K562 (cell line): ENCODE data around the gene MIEF1. TPM values are rescaled to one million over a fixed set of nuclear protein-coding genes. Genes with fewer than 3 reads are reported as not detected.

ENCODE experiments used
- BCOR ChIP-seq: fragments of 450-650 bp; IDR thresholded peaks from 2 replicates; pipeline ENCODE4 v1.6.1; 2016
- BHLHE40 ChIP-seq: IDR thresholded peaks from 2 replicates; pipeline ENCODE4 v1.6.1; 2011; ENCODE audit warnings: low read length, improper control_type of control experiment
- CBFB ChIP-seq: sonication (generic); formaldehyde crosslinking; IDR thresholded peaks from 2 replicates; pipeline ENCODE4 v1.4.0; 2020; ENCODE audit warnings: mild to moderate bottlenecking, missing genetic modification reagents
- ETS2 ChIP-seq: IDR thresholded peaks from 2 replicates; pipeline ENCODE4 v1.6.1; 2016; ENCODE audit warnings: borderline replicate concordance, missing genetic modification characterization, mild to moderate bottlenecking, moderate library complexity, missing compliant biosample characterization; ENCODE audit not compliant: poor library complexity, severe bottlenecking
- EZH2 ChIP-seq: IDR thresholded peaks from 2 replicates; pipeline ENCODE4 v1.6.1; 2012; ENCODE audit warnings: low read depth, mild to moderate bottlenecking, inconsistent platforms, low read length, borderline replicate concordance
- GTF2E2 ChIP-seq: fragments of 200-800 bp; sonication (Bioruptor generic); IDR thresholded peaks from 2 replicates; pipeline ENCODE4 v1.6.1; 2016; ENCODE audit warnings: missing genetic modification characterization, missing compliant biosample characterization
- HDAC8 ChIP-seq: fragments of 450-650 bp; IDR thresholded peaks from 2 replicates; pipeline ENCODE4 v1.6.1; 2016; ENCODE audit warnings: mild to moderate bottlenecking, missing genetic modification characterization, moderate library complexity, missing compliant biosample characterization
- MAZ ChIP-seq, 2 experiments: fragments of 450-650 bp in 1 of 2; sonication (generic) in 1 of 2; formaldehyde crosslinking; IDR thresholded peaks in 1 of 2; conservative IDR thresholded peaks in 1 of 2; 2 replicates each; pipeline versions ENCODE4 v1.4.0 to v1.5.0; 2020; ENCODE audit warnings: mild to moderate bottlenecking in 1 of 2, missing genetic modification reagents in 1 of 2
- MECOM ChIP-seq: fragments of 250-450 bp; sonication (Bioruptor Pico); IDR thresholded peaks from 2 replicates; pipeline ENCODE4 v1.8.0; 2022; ENCODE audit warnings: inconsistent platforms
- MTA1 ChIP-seq: fragments of 450-650 bp; IDR thresholded peaks from 2 replicates; pipeline ENCODE4 v1.6.1; 2017; ENCODE audit warnings: borderline replicate concordance
- MTA2 ChIP-seq: fragments of 450-650 bp; IDR thresholded peaks from 2 replicates; pipeline ENCODE4 v1.6.1; 2016; ENCODE audit warnings: low read depth
- NUFIP1 ChIP-seq: fragments of 450-650 bp; IDR thresholded peaks from 2 replicates; pipeline ENCODE4 v1.6.1; 2018; ENCODE audit not compliant: partially characterized antibody
- SREBF1 ChIP-seq: fragments of 150-350 bp; IDR thresholded peaks from 2 replicates; pipeline ENCODE4 v1.6.1; 2014; ENCODE audit warnings: antibody characterized with exemption, low read depth, low read length, borderline replicate concordance
- TCF7L2 ChIP-seq: fragments of 150-350 bp; IDR thresholded peaks from 2 replicates; pipeline ENCODE4 v1.6.1; 2016; ENCODE audit warnings: low read depth, mild to moderate bottlenecking, low read length, moderate library complexity
- TCFL5 ChIP-seq: fragments of 250-450 bp; sonication (Bioruptor Pico); conservative IDR thresholded peaks from 2 replicates; pipeline ENCODE4 v1.6.1; 2021; ENCODE audit warnings: mild to moderate bottlenecking, moderate library complexity, matching md5 sums
- TOE1 ChIP-seq, 2 experiments: fragments of 450-650 bp in 1 of 2; sonication (generic) in 1 of 2; formaldehyde crosslinking in 1 of 2; IDR thresholded peaks; 2 replicates each; pipeline versions ENCODE4 v1.7.1 to v1.8.0; 2016 to 2022; ENCODE audit warnings: borderline replicate concordance in 2 of 2, mild to moderate bottlenecking in 2 of 2, antibody characterized with exemption in 1 of 2, inconsistent platforms in 1 of 2, low read depth in 1 of 2, missing genetic modification reagents in 1 of 2, moderate library complexity in 1 of 2
- U2AF2 ChIP-seq: fragments of 200-400 bp; formaldehyde crosslinking; optimal IDR thresholded peaks from 2 replicates; pipeline ENCODE3; 2017; ENCODE audit warnings: low read depth, mild to moderate bottlenecking, low read length
- ZNF436 ChIP-seq: fragments of 250-450, 450-650 bp; sonication (Bioruptor Pico); formaldehyde crosslinking; IDR thresholded peaks from 2 replicates; pipeline ENCODE4 v1.7.0; 2020; ENCODE audit warnings: mild to moderate bottlenecking
- ZNF830 ChIP-seq: fragments of 250-450 bp; sonication (Bioruptor Pico); IDR thresholded peaks from 2 replicates; pipeline ENCODE4 v1.5.0; 2021; ENCODE audit warnings: mild to moderate bottlenecking
- polyA plus RNA-seq, 8 experiments: library from polyadenylated mRNA; depleted of rRNA in 4 of 8; stranded (reverse) in 5 of 8; unstranded in 3 of 8; fragments of >200 nt; fragmentation: Nextera tagmentation in 2 of 8; fragmentation: Illumina TruSeq in 1 of 8; extraction: Ambion mirVana in 2 of 8; extraction: Trizol in 1 of 8; gene quantifications; 2 replicates each; pipeline versions ENCODE4 v1.2.1 to v1.2.3, GENCODE V29; 2011 to 2014; ENCODE audit warnings: inconsistent platforms in 1 of 8, missing spikeins in 1 of 8
- total RNA-seq, 7 experiments: library from RNA; depleted of rRNA in 6 of 7; stranded (reverse); fragments of >200 nt in 6 of 7; fragmentation: Illumina TruSeq in 2 of 7; extraction: Trizol in 2 of 7; gene quantifications; 2 replicates each; pipeline versions ENCODE4 v1.2.1 to v1.2.3, GENCODE V29; 2011 to 2021; ENCODE audit warnings: low replicate concordance in 1 of 7
- TF ChIP-seq, protein P1 (sequence below): sonication (generic); formaldehyde crosslinking; IDR thresholded peaks from 2 replicates; pipeline ENCODE4 v1.8.1; 2023; ENCODE audit warnings: mild to moderate bottlenecking, missing genetic modification reagents, moderate library complexity
- TF ChIP-seq, protein P2 (sequence below): fragments of 450-650 bp; IDR thresholded peaks from one replicate; pipeline ENCODE4 v1.6.1; 2018; ENCODE audit warnings: mild to moderate bottlenecking, moderate library complexity; ENCODE audit not compliant: partially characterized antibody
- TF ChIP-seq, protein P3 (sequence below): fragments of 450-650 bp; IDR thresholded peaks from 2 replicates; pipeline ENCODE4 v1.6.1; 2017; ENCODE audit warnings: mild to moderate bottlenecking, moderate library complexity
- TF ChIP-seq, protein P4 (sequence below): fragments of 250-450 bp; sonication (Bioruptor Pico); IDR thresholded peaks from 2 replicates; pipeline ENCODE4 v1.5.1; 2021; ENCODE audit warnings: mild to moderate bottlenecking

The MIEF1 gene
- total and polyA plus RNA-seq, 9 of the 15 experiments (the other 6 are each of a cell fraction or from before 2014, with no cell fraction given), result 10.9 to 51.8 (median 25.5) TPM

DNA sequence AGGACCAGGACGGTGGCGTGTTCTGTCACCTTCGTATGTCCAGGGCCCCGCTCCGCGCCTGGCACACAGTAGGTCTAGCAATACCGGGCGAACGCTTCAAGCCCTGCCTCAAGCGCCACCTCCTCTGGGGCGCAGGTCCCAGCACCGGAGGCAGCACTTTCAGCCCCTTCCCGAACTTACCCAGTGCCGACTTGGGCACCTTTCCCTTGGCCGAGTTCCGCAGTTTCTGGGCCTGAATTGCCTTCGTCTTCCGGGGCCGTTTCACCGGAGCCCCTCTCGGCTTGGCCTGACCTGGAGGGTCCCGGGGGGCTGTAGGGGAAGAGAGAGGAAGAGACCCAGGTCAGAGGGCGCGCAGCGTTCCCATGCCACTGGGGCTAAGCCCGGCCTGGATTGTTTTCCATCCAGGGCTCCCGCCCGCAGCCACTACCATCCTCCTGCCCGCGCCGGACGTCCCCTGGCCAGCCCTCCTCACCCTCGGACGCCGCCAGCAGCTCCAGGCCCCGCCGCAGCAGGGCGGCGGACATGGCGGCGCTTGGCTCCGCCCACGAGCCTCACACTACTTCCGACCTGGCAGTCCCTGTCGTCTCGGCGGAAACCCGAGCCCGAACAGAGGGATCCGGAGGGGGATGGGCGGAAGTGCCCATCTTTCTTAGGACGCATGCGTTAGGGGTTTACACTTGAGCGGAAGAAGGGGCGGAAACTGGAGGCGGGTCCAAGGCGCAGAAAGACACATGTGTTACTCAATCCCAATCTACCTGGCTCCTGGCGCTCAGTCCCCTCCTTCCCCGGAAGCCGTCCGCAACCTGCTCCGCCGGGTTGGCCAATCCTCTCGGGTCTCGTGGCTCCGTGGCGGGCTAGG, 30.4 kb downstream of the MIEF1 start, which contains the start of gene RPS19BP1 (continued):
- TF ChIP-seq TOE1 (IDR thresholded peaks at IDR 0.05; ENCODE audit: borderline replicate concordance) (no peak; the same call in 1 of the 2 replicates), TOE1 (CRISPR knock-in tag; IDR thresholded peaks at IDR 0.05; ENCODE audit: borderline replicate concordance, low read depth) (no peak), TCF7L2 (no peak), GTF2E2 (no peak), NUFIP1 (no peak), ETS2 (tag) (no peak), U2AF2 (no peak), MTA1 (no peak), MTA2 (no peak), BCOR (no peak), SREBF1 (no peak), MECOM (CRISPR knock-in tag) (no peak), TCFL5 (CRISPR knock-in tag) (no peak), BHLHE40 (peak; percentile 67), HDAC8 (no peak), ZNF830 (CRISPR knock-in tag) (0 out of 2 replicates have a peak, but pooled peaks have one; percentile 32), EZH2 (no peak), ZNF436 (CRISPR knock-in tag) (no peak), CBFB (CRISPR knock-in tag) (no peak), MAZ (CRISPR knock-in tag; conservative IDR thresholded peaks at IDR 0.05 in 1 of 2, IDR thresholded peaks at IDR 0.05 in 1 of 2) (peak; percentile 62 to 68; a peak in 3 of 4 replicates)
- TF ChIP-seq, protein P1, sequence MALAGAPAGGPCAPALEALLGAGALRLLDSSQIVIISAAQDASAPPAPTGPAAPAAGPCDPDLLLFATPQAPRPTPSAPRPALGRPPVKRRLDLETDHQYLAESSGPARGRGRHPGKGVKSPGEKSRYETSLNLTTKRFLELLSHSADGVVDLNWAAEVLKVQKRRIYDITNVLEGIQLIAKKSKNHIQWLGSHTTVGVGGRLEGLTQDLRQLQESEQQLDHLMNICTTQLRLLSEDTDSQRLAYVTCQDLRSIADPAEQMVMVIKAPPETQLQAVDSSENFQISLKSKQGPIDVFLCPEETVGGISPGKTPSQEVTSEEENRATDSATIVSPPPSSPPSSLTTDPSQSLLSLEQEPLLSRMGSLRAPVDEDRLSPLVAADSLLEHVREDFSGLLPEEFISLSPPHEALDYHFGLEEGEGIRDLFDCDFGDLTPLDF (CRISPR knock-in tag), result no peak
- TF ChIP-seq, protein P2, sequence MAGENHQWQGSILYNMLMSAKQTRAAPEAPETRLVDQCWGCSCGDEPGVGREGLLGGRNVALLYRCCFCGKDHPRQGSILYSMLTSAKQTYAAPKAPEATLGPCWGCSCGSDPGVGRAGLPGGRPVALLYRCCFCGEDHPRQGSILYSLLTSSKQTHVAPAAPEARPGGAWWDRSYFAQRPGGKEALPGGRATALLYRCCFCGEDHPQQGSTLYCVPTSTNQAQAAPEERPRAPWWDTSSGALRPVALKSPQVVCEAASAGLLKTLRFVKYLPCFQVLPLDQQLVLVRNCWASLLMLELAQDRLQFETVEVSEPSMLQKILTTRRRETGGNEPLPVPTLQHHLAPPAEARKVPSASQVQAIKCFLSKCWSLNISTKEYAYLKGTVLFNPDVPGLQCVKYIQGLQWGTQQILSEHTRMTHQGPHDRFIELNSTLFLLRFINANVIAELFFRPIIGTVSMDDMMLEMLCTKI, result no peak
- TF ChIP-seq, protein P3, sequence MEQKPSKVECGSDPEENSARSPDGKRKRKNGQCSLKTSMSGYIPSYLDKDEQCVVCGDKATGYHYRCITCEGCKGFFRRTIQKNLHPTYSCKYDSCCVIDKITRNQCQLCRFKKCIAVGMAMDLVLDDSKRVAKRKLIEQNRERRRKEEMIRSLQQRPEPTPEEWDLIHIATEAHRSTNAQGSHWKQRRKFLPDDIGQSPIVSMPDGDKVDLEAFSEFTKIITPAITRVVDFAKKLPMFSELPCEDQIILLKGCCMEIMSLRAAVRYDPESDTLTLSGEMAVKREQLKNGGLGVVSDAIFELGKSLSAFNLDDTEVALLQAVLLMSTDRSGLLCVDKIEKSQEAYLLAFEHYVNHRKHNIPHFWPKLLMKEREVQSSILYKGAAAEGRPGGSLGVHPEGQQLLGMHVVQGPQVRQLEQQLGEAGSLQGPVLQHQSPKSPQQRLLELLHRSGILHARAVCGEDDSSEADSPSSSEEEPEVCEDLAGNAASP, result no peak
- TF ChIP-seq, protein P4, sequence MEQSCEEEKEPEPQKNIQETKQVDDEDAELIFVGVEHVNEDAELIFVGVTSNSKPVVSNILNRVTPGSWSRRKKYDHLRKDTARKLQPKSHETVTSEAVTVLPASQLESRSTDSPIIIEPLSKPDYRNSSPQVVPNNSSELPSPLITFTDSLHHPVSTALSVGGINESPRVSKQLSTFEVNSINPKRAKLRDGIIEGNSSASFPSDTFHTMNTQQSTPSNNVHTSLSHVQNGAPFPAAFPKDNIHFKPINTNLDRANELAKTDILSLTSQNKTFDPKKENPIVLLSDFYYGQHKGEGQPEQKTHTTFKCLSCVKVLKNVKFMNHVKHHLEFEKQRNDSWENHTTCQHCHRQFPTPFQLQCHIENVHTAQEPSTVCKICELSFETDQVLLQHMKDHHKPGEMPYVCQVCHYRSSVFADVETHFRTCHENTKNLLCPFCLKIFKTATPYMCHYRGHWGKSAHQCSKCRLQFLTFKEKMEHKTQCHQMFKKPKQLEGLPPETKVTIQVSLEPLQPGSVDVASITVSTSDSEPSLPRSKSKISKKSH (CRISPR knock-in tag), result no peak
